ENCODE results near the gene FAM228B. TPM values are rescaled to one million over a fixed set of nuclear protein-coding genes. Genes with fewer than 3 reads are reported as not detected.

Gene FAM228B
- total and polyA plus RNA-seq, 9 of the 15 experiments (the other 6 are each of a cell fraction or from before 2014, with no cell fraction given): 1.1 to 3.7 (median 2.6) TPM

DNA sequence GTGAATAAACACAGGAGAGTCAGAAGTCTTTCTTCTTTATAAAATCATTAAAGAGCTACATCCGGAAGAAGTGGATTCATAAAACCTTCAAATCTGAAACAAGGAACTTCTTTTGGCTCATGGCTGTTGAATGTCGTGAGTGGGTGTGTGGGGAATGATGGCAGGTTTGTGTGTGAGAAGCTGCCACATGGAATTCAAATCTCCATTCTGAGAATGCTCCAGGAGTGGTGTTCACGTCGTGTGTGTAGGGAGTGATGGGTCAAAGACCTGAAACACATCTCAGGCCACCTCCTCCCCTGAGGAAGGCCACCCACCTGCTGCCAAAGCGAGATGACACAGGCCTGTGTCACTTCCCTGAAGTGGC is 80.5 kb downstream of the FAM228B start:
- H3K4me2 ChIP-seq (ENCODE audit: insufficient read depth, low read length): no peak overlapping the region
- no peak overlapping the region for H3K9ac ChIP-seq (ENCODE audit: insufficient read depth in 1 of 2, low read depth in 2 of 2, low read length in 2 of 2)
- FAIRE-seq (no peak), ATAC-seq (no peak), DNase-seq (ENCODE audit: extremely low read depth in 1 of 4, low spot score in 3 of 4) (no peak)
- intact Hi-C loops (cut with micrococcal nuclease): no loop called here
- no peaks in the 10 kb centered on the region for H3K9me3 ChIP-seq (replicated peaks; ENCODE audit: control insufficient read depth, insufficient read depth, low read depth, low read length)
- no peak overlapping the region for H3K4me3 ChIP-seq
- ChIA-PET CTCF (ENCODE audit: low intra/inter-chr PET ratio) (no interaction called here), POLR2A (interaction anchor here (0.5 kb wide), 1 partner anchor 20 kb away, joined by 3 read pairs; no protein-coding TSS in a partner anchor)
- H3K9me1 ChIP-seq (ENCODE audit: control insufficient read depth, insufficient read depth, low read length): no peaks in the 10 kb centered on the region
- no peak overlapping the region for H3K27ac ChIP-seq (ENCODE audit: extremely low read depth, low read depth, low read length)
- BruUV-seq (replicated peaks): no TSS peak
- no peaks in the 10 kb centered on the region for H3K79me2 ChIP-seq (ENCODE audit: control insufficient read depth, insufficient read depth, low read length)
- in situ Hi-C loops (cut with MboI): no loop called here
- H3K27me3 ChIP-seq (ENCODE audit: control insufficient read depth in 2 of 2, insufficient read depth in 2 of 2, low read length in 2 of 2): peaks cover 16 to 28% of the 10 kb centered on the region in 2 experiments; a peak in 4 of 5 replicates
- peaks cover 0 to 3% of the 10 kb centered on the region in 2 experiments; a peak in 1 of 5 replicates for H3K4me1 ChIP-seq (replicated peaks in 1 of 2; ENCODE audit: control insufficient read depth in 2 of 2, insufficient read depth in 2 of 2, low read length in 2 of 2)
- no peaks in the 10 kb centered on the region for H3K36me3 ChIP-seq (ENCODE audit: control insufficient read depth, insufficient read depth, low read length)
- WGBS (ENCODE audit: insufficient coverage, low coverage, missing lambda C conversion rate): 39% methylated on average over 5 of the region's 5 CpGs
- no peak overlapping the region for H2AFZ ChIP-seq (ENCODE audit: low read depth, low read length)
- no peaks in the 10 kb centered on the region for H4K20me1 ChIP-seq (replicated peaks; ENCODE audit: control insufficient read depth, insufficient read depth, low read length)
- TF ChIP-seq, protein P1, sequence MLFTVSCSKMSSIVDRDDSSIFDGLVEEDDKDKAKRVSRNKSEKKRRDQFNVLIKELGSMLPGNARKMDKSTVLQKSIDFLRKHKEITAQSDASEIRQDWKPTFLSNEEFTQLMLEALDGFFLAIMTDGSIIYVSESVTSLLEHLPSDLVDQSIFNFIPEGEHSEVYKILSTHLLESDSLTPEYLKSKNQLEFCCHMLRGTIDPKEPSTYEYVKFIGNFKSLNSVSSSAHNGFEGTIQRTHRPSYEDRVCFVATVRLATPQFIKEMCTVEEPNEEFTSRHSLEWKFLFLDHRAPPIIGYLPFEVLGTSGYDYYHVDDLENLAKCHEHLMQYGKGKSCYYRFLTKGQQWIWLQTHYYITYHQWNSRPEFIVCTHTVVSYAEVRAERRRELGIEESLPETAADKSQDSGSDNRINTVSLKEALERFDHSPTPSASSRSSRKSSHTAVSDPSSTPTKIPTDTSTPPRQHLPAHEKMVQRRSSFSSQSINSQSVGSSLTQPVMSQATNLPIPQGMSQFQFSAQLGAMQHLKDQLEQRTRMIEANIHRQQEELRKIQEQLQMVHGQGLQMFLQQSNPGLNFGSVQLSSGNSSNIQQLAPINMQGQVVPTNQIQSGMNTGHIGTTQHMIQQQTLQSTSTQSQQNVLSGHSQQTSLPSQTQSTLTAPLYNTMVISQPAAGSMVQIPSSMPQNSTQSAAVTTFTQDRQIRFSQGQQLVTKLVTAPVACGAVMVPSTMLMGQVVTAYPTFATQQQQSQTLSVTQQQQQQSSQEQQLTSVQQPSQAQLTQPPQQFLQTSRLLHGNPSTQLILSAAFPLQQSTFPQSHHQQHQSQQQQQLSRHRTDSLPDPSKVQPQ (CRISPR knock-in tag; IDR thresholded peaks at IDR 0.05; ENCODE audit: borderline replicate concordance): no peak
- TF ChIP-seq PHB (CRISPR knock-in tag; IDR thresholded peaks at IDR 0.05) (no peak), CHD4 (IDR thresholded peaks at IDR 0.05; ENCODE audit: insufficient read depth, insufficient replicate concordance, low read depth, low read length, poor library complexity, severe bottlenecking) (no peak), NFIX (CRISPR knock-in tag; IDR thresholded peaks at IDR 0.05; ENCODE audit: low read depth) (no peak), ZNF165 (CRISPR knock-in tag; IDR thresholded peaks at IDR 0.05; ENCODE audit: borderline replicate concordance) (no peak), CBX1 (IDR thresholded peaks at IDR 0.05; ENCODE audit: low read depth) (no peak), JUNB (CRISPR knock-in tag; conservative IDR thresholded peaks at IDR 0.05) (no peak)
- TF ChIP-seq, protein P2, sequence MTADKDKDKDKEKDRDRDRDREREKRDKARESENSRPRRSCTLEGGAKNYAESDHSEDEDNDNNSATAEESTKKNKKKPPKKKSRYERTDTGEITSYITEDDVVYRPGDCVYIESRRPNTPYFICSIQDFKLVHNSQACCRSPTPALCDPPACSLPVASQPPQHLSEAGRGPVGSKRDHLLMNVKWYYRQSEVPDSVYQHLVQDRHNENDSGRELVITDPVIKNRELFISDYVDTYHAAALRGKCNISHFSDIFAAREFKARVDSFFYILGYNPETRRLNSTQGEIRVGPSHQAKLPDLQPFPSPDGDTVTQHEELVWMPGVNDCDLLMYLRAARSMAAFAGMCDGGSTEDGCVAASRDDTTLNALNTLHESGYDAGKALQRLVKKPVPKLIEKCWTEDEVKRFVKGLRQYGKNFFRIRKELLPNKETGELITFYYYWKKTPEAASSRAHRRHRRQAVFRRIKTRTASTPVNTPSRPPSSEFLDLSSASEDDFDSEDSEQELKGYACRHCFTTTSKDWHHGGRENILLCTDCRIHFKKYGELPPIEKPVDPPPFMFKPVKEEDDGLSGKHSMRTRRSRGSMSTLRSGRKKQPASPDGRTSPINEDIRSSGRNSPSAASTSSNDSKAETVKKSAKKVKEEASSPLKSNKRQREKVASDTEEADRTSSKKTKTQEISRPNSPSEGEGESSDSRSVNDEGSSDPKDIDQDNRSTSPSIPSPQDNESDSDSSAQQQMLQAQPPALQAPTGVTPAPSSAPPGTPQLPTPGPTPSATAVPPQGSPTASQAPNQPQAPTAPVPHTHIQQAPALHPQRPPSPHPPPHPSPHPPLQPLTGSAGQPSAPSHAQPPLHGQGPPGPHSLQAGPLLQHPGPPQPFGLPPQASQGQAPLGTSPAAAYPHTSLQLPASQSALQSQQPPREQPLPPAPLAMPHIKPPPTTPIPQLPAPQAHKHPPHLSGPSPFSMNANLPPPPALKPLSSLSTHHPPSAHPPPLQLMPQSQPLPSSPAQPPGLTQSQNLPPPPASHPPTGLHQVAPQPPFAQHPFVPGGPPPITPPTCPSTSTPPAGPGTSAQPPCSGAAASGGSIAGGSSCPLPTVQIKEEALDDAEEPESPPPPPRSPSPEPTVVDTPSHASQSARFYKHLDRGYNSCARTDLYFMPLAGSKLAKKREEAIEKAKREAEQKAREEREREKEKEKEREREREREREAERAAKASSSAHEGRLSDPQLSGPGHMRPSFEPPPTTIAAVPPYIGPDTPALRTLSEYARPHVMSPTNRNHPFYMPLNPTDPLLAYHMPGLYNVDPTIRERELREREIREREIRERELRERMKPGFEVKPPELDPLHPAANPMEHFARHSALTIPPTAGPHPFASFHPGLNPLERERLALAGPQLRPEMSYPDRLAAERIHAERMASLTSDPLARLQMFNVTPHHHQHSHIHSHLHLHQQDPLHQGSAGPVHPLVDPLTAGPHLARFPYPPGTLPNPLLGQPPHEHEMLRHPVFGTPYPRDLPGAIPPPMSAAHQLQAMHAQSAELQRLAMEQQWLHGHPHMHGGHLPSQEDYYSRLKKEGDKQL (CRISPR knock-in tag; IDR thresholded peaks at IDR 0.05; ENCODE audit: borderline replicate concordance): no peak
- TF ChIP-seq, protein P3, sequence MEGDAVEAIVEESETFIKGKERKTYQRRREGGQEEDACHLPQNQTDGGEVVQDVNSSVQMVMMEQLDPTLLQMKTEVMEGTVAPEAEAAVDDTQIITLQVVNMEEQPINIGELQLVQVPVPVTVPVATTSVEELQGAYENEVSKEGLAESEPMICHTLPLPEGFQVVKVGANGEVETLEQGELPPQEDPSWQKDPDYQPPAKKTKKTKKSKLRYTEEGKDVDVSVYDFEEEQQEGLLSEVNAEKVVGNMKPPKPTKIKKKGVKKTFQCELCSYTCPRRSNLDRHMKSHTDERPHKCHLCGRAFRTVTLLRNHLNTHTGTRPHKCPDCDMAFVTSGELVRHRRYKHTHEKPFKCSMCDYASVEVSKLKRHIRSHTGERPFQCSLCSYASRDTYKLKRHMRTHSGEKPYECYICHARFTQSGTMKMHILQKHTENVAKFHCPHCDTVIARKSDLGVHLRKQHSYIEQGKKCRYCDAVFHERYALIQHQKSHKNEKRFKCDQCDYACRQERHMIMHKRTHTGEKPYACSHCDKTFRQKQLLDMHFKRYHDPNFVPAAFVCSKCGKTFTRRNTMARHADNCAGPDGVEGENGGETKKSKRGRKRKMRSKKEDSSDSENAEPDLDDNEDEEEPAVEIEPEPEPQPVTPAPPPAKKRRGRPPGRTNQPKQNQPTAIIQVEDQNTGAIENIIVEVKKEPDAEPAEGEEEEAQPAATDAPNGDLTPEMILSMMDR (IDR thresholded peaks at IDR 0.05 in 2 of 3, conservative IDR thresholded peaks at IDR 0.05 in 1 of 3; ENCODE audit: insufficient read depth in 2 of 3, low read depth in 1 of 3, low read length in 3 of 3): no peak
- TF ChIP-seq, protein P4, sequence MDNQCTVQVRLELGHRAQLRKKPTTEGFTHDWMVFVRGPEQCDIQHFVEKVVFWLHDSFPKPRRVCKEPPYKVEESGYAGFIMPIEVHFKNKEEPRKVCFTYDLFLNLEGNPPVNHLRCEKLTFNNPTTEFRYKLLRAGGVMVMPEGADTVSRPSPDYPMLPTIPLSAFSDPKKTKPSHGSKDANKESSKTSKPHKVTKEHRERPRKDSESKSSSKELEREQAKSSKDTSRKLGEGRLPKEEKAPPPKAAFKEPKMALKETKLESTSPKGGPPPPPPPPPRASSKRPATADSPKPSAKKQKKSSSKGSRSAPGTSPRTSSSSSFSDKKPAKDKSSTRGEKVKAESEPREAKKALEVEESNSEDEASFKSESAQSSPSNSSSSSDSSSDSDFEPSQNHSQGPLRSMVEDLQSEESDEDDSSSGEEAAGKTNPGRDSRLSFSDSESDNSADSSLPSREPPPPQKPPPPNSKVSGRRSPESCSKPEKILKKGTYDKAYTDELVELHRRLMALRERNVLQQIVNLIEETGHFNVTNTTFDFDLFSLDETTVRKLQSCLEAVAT (IDR thresholded peaks at IDR 0.05): no peak
